GM23338 (cell line): ENCODE results near the gene FXYD2.

Experiments used
- CREB1 ChIP-seq: fragments of 250-450 bp; sonication (Bioruptor Pico); IDR thresholded peaks from 2 replicates; pipeline ENCODE4 v1.5.0; 2020; ENCODE audit warnings: low read depth, mild to moderate bottlenecking, moderate library complexity
- EZH2 ChIP-seq: fragments of 200-600 bp; sonication (generic); IDR thresholded peaks from one replicate; pipeline ENCODE4 v1.8.0; 2017; ENCODE audit warnings: antibody characterized with exemption, mild to moderate bottlenecking, low read depth; ENCODE audit not compliant: unreplicated experiment
- EZH2phosphoT487 ChIP-seq: fragments of 200-600 bp; sonication (generic); IDR thresholded peaks from one replicate; pipeline ENCODE4 v1.8.1; 2018; ENCODE audit warnings: antibody characterized with exemption; ENCODE audit not compliant: unreplicated experiment
- JUNB ChIP-seq: IDR thresholded peaks from one replicate; pipeline ENCODE4 v1.6.1; 2016; ENCODE audit warnings: antibody characterized with exemption; ENCODE audit not compliant: unreplicated experiment
- NANOG ChIP-seq: IDR thresholded peaks from 2 replicates; pipeline ENCODE4 v1.6.1; 2016; ENCODE audit warnings: antibody characterized with exemption, borderline replicate concordance
- POLR2AphosphoS5 ChIP-seq: IDR thresholded peaks from 2 replicates; pipeline ENCODE4 v1.6.1; 2016; ENCODE audit warnings: antibody characterized with exemption, low read depth
- STAT1 ChIP-seq: IDR thresholded peaks from one replicate; pipeline ENCODE4 v1.6.1; 2016; ENCODE audit warnings: antibody characterized with exemption; ENCODE audit not compliant: unreplicated experiment
- ZNF114 ChIP-seq: fragments of 250-450 bp; sonication (Bioruptor Pico); IDR thresholded peaks from 2 replicates; pipeline ENCODE4 v1.5.0; 2020; ENCODE audit warnings: mild to moderate bottlenecking, moderate library complexity
- ZNF331 ChIP-seq: fragments of 250-450 bp; sonication (Bioruptor Pico); IDR thresholded peaks from 2 replicates; pipeline ENCODE4 v1.5.0; 2020; ENCODE audit warnings: low read depth, mild to moderate bottlenecking, moderate library complexity
- TF ChIP-seq, protein P1 (sequence below), 2 experiments: fragments of 200-600 bp in 1 of 2; sonication (generic) in 1 of 2; conservative IDR thresholded peaks; 2 replicates each; pipeline versions ENCODE4 v1.5.1 to v1.6.1; 2016 to 2017; ENCODE audit warnings: antibody characterized with exemption in 2 of 2, low read depth in 2 of 2, mild to moderate bottlenecking in 2 of 2, moderate library complexity in 1 of 2
- TF ChIP-seq, protein P2 (sequence below): IDR thresholded peaks from one replicate; pipeline ENCODE4 v1.6.1; 2018; ENCODE audit warnings: antibody characterized with exemption; ENCODE audit not compliant: unreplicated experiment
- TF ChIP-seq, protein P3 (sequence below): IDR thresholded peaks from 2 replicates; pipeline ENCODE4 v1.6.1; 2016; ENCODE audit warnings: antibody characterized with exemption
- TF ChIP-seq, protein P4 (sequence below): fragments of 250-450 bp; sonication (Bioruptor Pico); IDR thresholded peaks from 2 replicates; pipeline ENCODE4 v1.5.0; 2020; ENCODE audit warnings: mild to moderate bottlenecking, moderate library complexity

DNA sequence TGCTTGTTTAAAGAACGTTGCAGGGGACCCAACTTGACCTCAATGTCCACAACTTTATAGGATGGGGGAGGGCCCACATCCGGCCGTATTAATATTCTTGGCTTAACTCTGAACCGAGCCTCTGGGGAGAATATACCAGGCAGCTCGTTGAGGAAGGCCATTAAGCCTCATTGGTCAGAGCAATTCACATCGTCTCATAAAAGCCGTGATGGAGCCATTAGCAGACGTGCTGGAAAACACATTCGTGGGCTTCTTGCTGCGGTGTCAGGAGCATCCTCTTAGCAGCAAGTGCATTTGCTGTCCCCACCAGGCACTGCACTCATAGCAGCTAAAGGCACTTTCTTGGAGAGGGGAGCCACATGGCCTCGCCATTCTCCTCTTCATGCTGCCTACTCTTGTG, 42.4 kb downstream of the FXYD2 start:
- TF ChIP-seq, protein P1, sequence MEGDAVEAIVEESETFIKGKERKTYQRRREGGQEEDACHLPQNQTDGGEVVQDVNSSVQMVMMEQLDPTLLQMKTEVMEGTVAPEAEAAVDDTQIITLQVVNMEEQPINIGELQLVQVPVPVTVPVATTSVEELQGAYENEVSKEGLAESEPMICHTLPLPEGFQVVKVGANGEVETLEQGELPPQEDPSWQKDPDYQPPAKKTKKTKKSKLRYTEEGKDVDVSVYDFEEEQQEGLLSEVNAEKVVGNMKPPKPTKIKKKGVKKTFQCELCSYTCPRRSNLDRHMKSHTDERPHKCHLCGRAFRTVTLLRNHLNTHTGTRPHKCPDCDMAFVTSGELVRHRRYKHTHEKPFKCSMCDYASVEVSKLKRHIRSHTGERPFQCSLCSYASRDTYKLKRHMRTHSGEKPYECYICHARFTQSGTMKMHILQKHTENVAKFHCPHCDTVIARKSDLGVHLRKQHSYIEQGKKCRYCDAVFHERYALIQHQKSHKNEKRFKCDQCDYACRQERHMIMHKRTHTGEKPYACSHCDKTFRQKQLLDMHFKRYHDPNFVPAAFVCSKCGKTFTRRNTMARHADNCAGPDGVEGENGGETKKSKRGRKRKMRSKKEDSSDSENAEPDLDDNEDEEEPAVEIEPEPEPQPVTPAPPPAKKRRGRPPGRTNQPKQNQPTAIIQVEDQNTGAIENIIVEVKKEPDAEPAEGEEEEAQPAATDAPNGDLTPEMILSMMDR (conservative IDR thresholded peaks at IDR 0.05; ENCODE audit: low read depth in 2 of 2) = no peak
- TF ChIP-seq, protein P2, sequence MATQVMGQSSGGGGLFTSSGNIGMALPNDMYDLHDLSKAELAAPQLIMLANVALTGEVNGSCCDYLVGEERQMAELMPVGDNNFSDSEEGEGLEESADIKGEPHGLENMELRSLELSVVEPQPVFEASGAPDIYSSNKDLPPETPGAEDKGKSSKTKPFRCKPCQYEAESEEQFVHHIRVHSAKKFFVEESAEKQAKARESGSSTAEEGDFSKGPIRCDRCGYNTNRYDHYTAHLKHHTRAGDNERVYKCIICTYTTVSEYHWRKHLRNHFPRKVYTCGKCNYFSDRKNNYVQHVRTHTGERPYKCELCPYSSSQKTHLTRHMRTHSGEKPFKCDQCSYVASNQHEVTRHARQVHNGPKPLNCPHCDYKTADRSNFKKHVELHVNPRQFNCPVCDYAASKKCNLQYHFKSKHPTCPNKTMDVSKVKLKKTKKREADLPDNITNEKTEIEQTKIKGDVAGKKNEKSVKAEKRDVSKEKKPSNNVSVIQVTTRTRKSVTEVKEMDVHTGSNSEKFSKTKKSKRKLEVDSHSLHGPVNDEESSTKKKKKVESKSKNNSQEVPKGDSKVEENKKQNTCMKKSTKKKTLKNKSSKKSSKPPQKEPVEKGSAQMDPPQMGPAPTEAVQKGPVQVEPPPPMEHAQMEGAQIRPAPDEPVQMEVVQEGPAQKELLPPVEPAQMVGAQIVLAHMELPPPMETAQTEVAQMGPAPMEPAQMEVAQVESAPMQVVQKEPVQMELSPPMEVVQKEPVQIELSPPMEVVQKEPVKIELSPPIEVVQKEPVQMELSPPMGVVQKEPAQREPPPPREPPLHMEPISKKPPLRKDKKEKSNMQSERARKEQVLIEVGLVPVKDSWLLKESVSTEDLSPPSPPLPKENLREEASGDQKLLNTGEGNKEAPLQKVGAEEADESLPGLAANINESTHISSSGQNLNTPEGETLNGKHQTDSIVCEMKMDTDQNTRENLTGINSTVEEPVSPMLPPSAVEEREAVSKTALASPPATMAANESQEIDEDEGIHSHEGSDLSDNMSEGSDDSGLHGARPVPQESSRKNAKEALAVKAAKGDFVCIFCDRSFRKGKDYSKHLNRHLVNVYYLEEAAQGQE = no peak
- TF ChIP-seq CREB1 (CRISPR knock-in tag) (no peak), POLR2AphosphoS5 (no peak), EZH2 (no peak), EZH2phosphoT487 (no peak), NANOG (no peak), ZNF331 (CRISPR knock-in tag) (no peak), JUNB (no peak), STAT1 (no peak), ZNF114 (CRISPR knock-in tag) (no peak)
- TF ChIP-seq, protein P3, sequence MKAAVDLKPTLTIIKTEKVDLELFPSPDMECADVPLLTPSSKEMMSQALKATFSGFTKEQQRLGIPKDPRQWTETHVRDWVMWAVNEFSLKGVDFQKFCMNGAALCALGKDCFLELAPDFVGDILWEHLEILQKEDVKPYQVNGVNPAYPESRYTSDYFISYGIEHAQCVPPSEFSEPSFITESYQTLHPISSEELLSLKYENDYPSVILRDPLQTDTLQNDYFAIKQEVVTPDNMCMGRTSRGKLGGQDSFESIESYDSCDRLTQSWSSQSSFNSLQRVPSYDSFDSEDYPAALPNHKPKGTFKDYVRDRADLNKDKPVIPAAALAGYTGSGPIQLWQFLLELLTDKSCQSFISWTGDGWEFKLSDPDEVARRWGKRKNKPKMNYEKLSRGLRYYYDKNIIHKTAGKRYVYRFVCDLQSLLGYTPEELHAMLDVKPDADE = no peak
- TF ChIP-seq, protein P4, sequence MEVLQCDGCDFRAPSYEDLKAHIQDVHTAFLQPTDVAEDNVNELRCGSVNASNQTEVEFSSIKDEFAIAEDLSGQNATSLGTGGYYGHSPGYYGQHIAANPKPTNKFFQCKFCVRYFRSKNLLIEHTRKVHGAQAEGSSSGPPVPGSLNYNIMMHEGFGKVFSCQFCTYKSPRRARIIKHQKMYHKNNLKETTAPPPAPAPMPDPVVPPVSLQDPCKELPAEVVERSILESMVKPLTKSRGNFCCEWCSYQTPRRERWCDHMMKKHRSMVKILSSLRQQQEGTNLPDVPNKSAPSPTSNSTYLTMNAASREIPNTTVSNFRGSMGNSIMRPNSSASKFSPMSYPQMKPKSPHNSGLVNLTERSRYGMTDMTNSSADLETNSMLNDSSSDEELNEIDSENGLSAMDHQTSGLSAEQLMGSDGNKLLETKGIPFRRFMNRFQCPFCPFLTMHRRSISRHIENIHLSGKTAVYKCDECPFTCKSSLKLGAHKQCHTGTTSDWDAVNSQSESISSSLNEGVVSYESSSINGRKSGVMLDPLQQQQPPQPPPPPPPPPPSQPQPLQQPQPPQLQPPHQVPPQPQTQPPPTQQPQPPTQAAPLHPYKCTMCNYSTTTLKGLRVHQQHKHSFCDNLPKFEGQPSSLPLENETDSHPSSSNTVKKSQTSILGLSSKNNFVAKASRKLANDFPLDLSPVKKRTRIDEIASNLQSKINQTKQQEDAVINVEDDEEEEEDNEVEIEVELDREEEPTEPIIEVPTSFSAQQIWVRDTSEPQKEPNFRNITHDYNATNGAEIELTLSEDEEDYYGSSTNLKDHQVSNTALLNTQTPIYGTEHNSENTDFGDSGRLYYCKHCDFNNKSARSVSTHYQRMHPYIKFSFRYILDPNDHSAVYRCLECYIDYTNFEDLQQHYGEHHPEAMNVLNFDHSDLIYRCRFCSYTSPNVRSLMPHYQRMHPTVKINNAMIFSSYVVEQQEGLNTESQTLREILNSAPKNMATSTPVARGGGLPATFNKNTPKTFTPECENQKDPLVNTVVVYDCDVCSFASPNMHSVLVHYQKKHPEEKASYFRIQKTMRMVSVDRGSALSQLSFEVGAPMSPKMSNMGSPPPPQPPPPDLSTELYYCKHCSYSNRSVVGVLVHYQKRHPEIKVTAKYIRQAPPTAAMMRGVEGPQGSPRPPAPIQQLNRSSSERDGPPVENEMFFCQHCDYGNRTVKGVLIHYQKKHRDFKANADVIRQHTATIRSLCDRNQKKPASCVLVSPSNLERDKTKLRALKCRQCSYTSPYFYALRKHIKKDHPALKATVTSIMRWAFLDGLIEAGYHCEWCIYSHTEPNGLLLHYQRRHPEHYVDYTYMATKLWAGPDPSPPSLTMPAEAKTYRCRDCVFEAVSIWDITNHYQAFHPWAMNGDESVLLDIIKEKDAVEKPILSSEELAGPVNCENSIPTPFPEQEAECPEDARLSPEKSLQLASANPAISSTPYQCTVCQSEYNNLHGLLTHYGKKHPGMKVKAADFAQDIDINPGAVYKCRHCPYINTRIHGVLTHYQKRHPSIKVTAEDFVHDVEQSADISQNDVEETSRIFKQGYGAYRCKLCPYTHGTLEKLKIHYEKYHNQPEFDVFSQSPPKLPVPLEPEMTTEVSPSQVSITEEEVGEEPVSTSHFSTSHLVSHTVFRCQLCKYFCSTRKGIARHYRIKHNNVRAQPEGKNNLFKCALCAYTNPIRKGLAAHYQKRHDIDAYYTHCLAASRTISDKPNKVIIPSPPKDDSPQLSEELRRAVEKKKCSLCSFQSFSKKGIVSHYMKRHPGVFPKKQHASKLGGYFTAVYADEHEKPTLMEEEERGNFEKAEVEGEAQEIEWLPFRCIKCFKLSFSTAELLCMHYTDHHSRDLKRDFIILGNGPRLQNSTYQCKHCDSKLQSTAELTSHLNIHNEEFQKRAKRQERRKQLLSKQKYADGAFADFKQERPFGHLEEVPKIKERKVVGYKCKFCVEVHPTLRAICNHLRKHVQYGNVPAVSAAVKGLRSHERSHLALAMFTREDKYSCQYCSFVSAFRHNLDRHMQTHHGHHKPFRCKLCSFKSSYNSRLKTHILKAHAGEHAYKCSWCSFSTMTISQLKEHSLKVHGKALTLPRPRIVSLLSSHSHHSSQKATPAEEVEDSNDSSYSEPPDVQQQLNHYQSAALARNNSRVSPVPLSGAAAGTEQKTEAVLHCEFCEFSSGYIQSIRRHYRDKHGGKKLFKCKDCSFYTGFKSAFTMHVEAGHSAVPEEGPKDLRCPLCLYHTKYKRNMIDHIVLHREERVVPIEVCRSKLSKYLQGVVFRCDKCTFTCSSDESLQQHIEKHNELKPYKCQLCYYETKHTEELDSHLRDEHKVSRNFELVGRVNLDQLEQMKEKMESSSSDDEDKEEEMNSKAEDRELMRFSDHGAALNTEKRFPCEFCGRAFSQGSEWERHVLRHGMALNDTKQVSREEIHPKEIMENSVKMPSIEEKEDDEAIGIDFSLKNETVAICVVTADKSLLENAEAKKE (CRISPR knock-in tag) = no peak
